ENCODE measurements around the gene MYDGF.

GRCh38 chr19:4654437-4655361 lies 15.4 kb downstream of the MYDGF start:
- TF ChIP-seq CTCF (IDR thresholded peaks at IDR 0.05; ENCODE audit: low read length) (no peak), EZH2phosphoT487 (IDR thresholded peaks at IDR 0.05; ENCODE audit: low read length) (no peak), EZH2 (optimal IDR thresholded peaks at IDR 0.05; ENCODE audit: low read depth, low read length) (no peak)

Measured in MM.1S (cell line).